GM20000 (cell line): ENCODE results near the gene GTSE1.

Source experiments
- DNase-seq: peaks from one replicate; pipeline ENCODE4 v3.0.0; 2012; ENCODE audit warnings: low spot score
- CTCF ChIP-seq: IDR thresholded peaks from 2 replicates; pipeline ENCODE4 v1.5.1; 2012; ENCODE audit warnings: mild to moderate bottlenecking, control low read depth; ENCODE audit errors: extremely low read depth, missing control alignments

The GTSE1 gene

GRCh38 chr22:46328797-46329196, 32.1 kb downstream of the GTSE1 start:
- no peak for DNase-seq
- TF ChIP-seq CTCF = no peak

- no peak for TF ChIP-seq CTCF
- DNase-seq = no peak
These were observed 32.9 kb downstream of the GTSE1 start for GRCh38 chr22:46329616-46330015.

DNA sequence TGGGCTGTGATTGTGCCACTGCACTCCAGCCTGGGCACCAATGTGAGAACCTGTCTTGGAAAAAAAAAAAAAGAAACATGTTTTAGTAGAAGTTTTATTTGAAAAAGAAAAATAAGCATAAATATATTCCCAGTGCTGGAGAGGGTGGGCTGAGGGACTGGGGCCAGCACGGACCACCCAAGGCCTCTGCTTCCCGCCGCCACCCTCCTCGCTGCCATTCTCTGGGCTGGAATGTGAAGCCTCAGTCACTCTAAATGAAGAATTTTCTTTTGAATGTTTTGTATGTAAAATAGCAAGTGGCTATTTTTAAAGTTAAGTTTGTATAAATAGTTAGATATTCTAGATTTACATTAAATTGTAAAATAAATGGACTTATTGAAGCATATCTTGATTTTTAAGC, 33.8 kb downstream of the GTSE1 start:
- DNase-seq = no peak
- TF ChIP-seq CTCF = no peak

- DNase-seq = no peak
These were observed 34.8 kb downstream of the GTSE1 start for GRCh38 chr22:46331496-46331895.

DNA sequence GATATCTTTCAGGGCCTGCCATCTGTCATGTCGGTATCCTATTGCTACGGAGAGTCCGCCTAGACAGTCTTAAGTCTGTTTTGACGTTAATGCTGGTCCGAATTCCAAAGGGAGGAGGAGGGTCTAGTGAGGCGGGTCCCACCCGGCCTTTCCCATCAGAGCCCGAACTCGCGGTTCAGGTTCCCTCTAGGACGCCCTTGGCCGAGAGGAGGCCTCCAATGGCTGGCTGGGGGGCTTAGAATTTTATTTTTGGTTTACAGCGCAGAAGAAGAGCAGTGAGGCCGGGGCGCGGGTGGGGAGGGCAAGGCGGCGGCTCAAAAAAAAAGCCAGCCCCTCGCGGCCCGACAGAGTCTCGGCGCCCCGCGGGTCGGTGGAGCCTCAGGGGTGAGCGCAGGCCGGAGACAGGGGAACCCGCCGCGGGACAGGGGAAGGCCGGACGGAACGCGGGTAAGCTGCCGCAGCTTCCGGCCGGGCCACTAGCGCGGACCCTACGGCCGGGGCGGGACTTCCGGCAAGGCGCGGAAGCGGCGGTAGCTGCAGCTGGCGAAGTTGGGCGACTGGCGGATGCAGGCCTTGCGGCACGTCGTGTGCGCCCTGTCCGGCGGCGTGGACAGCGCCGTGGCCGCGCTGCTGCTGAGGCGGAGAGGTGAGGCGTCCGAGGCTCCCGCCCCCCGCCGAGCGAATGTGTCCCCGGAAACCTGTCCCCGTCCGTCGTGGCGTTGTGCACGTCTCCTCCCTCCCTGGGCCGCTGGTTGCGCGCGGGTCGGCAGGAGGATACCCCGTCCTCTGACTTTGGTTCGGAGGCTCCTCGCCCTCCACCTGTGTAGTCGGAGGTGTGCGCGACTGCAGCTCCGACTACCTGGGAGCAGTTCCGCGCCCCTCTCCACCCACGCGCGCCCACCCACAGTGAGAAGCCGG, 38.8 kb downstream of the GTSE1 start, which contains the start of gene TRMU:
Gene TRMU (plus strand): TSS at position 514 of the 918 bp plus-strand sequence. CDS start 51 bp downstream, at position 565.
- no peak for TF ChIP-seq CTCF
- peak; percentile 99 for DNase-seq

More at GRCh38 chr22:46331496-46331895, 34.8 kb downstream of the GTSE1 start:
- no peak for TF ChIP-seq CTCF

DNA sequence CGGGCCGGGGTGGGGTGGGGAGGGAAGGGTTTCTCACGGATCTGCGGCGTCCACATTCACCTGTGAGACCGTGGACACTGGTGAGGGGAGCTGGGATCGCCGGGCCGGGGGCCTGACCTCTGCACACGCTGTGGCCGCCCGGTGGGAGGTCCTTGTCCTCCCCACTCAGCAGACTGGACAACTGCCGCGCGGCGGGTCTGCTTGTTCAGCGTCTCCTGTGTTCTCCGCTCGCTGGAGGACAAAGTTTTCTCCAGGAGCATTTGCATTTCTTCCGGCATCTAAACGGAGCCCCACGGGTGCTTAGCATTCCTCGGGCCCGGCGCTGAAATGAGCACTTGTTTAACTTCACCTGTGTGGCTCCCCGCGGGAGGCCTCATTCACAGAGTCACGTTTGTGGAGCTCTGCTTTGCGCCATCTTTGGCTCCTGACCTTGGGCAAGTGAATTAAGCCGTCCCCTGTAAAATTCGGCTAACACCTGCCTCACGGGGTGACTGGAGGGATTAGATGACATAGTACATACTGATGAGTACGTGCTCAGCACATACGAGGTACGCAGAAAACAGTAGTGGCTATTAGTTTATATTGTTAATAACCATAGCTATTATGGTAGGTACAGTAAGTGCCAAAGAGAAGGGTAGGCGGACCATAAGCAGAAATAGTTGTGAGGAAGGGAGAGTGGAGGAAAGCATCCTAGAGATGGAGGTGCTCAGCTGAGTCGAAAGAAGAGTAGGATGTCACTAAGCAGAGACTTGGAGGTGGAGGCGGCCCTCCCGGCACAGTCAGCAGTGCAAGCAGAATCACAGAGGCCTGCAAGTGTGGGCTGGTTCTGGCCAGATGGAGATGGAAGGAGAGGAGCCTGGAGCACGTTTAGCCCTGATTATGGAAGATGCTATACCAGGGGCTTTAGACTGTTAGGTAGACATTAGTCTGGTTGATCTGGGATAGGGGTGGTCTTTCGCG, 39.7 kb downstream of the GTSE1 start:
- no peak for DNase-seq
- TF ChIP-seq CTCF = no peak
